ENCODE data around the gene VIL1.

The VIL1 gene

DNA sequence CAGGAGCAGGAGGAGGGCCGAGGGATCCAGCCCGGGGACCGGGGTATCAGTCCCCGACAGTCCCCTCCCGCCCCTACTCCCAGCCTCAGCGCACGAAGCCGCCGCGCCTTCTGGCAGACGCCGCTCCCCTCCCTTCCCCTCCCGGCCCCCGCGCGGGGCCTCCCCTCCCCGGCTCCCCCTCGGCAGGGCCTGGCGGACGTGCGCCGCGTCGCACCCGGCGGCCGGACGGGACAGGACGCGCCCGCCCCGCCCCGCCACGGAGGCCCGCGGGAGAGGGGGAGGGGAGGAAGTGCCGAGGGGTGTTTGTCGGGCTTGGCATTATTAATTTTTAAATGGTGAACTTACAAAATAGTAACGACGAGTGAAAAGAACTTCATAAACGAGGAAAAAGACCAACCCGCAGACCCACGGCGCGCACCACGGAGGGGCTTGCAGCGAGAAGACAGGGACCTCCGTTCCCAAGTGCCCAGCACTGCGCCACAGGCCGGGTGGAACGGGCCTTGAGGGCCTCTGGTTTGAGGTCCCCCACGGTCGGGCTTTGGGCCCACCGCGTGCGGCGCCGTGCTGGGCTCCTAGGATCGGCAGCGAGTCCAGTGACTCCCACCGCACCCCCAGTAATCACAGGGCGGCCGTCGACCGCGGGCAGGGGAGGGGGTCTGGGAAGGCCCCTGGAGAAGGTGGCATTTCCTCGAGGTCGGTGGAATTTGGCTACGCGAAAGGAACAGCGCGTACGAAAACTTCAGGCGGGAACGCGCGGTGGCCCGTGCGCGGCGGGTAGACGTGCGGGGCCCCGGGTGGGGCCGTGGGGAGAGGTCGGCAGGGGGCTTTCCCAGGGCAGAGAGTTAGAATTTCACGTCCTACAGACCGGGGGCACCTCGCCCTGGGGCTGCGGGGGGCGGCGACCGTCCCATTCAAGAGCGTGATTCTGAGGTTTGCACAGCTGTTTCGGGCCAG, 20.2 kb upstream of the VIL1 start:
- H3K4me3 ChIP-seq (ENCODE audit: low read depth, low read length) = peak overlapping the region; percentile 80
- ChIA-PET CTCF (interaction anchor here (1.6 kb wide), 1 partner anchor 97 kb away, joined by 5 read pairs; no protein-coding TSS in a partner anchor), POLR2A (interaction anchor here (1.6 kb wide), 1 partner anchor 76 kb away, joined by 8 read pairs; no protein-coding TSS in a partner anchor)
- H3K9me3 ChIP-seq (ENCODE audit: control insufficient read depth, insufficient read depth, low read depth, low read length) = no peaks in the 10 kb centered on the region
- H3K4me1 ChIP-seq (ENCODE audit: control insufficient read depth, insufficient read depth, low read length) = peaks cover 15% of the 10 kb centered on the region
- peak overlapping the region; percentile 68; the same call in 1 of the 2 replicates for H3K27ac ChIP-seq (ENCODE audit: extremely low read depth, low read depth, low read length)
- peaks cover 0 to 24% of the 10 kb centered on the region in 2 experiments; a peak in 1 of 3 replicates for H3K36me3 ChIP-seq (ENCODE audit: control insufficient read depth in 2 of 2, insufficient read depth in 1 of 2, low read length in 2 of 2)
- TF ChIP-seq, protein P1, sequence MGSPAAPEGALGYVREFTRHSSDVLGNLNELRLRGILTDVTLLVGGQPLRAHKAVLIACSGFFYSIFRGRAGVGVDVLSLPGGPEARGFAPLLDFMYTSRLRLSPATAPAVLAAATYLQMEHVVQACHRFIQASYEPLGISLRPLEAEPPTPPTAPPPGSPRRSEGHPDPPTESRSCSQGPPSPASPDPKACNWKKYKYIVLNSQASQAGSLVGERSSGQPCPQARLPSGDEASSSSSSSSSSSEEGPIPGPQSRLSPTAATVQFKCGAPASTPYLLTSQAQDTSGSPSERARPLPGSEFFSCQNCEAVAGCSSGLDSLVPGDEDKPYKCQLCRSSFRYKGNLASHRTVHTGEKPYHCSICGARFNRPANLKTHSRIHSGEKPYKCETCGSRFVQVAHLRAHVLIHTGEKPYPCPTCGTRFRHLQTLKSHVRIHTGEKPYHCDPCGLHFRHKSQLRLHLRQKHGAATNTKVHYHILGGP (tag by site-specific recombination; IDR thresholded peaks at IDR 0.05) = no peak
- TF ChIP-seq KLF7 (tag by site-specific recombination; IDR thresholded peaks at IDR 0.05; ENCODE audit: borderline replicate concordance) (no peak), ZNF791 (tag by site-specific recombination; IDR thresholded peaks at IDR 0.05) (no peak), ZNF843 (tag by site-specific recombination; IDR thresholded peaks at IDR 0.05) (no peak), ZNF292 (tag by site-specific recombination; IDR thresholded peaks at IDR 0.05; ENCODE audit: borderline replicate concordance, low read depth) (no peak), ZNF155 (tag by site-specific recombination; IDR thresholded peaks at IDR 0.05) (no peak), ZNF558 (tag by site-specific recombination; IDR thresholded peaks at IDR 0.05) (no peak), KLF8 (tag by site-specific recombination; IDR thresholded peaks at IDR 0.05) (no peak), ZBTB20 (tag by site-specific recombination; IDR thresholded peaks at IDR 0.05) (0 out of 2 replicates have a peak, but pooled peaks have one; percentile 19), ZNF473 (tag by site-specific recombination; IDR thresholded peaks at IDR 0.05) (no peak), ZNF19 (tag by site-specific recombination; IDR thresholded peaks at IDR 0.05; ENCODE audit: low read depth) (no peak), SP2 (tag by site-specific recombination; IDR thresholded peaks at IDR 0.05) (no peak), ZBTB8A (tag by site-specific recombination; IDR thresholded peaks at IDR 0.05) (peak; percentile 53; the same call in 1 of the 2 replicates), ZNF48 (tag by site-specific recombination; IDR thresholded peaks at IDR 0.05) (no peak), ZSCAN30 (tag by site-specific recombination; IDR thresholded peaks at IDR 0.05) (no peak), ZNF549 (tag by site-specific recombination; IDR thresholded peaks at IDR 0.05) (no peak), ZNF747 (tag by site-specific recombination; IDR thresholded peaks at IDR 0.05) (no peak), ZNF311 (tag by site-specific recombination; IDR thresholded peaks at IDR 0.05; ENCODE audit: borderline replicate concordance) (no peak), ZNF404 (tag by site-specific recombination; IDR thresholded peaks at IDR 0.05) (no peak), ZNF2 (tag by site-specific recombination; IDR thresholded peaks at IDR 0.05) (peak; percentile 27; the same call in 1 of the 2 replicates), ZNF501 (tag by site-specific recombination; IDR thresholded peaks at IDR 0.05) (no peak), MYNN (tag by site-specific recombination; IDR thresholded peaks at IDR 0.05; ENCODE audit: borderline replicate concordance) (no peak)
- TF ChIP-seq, protein P2, sequence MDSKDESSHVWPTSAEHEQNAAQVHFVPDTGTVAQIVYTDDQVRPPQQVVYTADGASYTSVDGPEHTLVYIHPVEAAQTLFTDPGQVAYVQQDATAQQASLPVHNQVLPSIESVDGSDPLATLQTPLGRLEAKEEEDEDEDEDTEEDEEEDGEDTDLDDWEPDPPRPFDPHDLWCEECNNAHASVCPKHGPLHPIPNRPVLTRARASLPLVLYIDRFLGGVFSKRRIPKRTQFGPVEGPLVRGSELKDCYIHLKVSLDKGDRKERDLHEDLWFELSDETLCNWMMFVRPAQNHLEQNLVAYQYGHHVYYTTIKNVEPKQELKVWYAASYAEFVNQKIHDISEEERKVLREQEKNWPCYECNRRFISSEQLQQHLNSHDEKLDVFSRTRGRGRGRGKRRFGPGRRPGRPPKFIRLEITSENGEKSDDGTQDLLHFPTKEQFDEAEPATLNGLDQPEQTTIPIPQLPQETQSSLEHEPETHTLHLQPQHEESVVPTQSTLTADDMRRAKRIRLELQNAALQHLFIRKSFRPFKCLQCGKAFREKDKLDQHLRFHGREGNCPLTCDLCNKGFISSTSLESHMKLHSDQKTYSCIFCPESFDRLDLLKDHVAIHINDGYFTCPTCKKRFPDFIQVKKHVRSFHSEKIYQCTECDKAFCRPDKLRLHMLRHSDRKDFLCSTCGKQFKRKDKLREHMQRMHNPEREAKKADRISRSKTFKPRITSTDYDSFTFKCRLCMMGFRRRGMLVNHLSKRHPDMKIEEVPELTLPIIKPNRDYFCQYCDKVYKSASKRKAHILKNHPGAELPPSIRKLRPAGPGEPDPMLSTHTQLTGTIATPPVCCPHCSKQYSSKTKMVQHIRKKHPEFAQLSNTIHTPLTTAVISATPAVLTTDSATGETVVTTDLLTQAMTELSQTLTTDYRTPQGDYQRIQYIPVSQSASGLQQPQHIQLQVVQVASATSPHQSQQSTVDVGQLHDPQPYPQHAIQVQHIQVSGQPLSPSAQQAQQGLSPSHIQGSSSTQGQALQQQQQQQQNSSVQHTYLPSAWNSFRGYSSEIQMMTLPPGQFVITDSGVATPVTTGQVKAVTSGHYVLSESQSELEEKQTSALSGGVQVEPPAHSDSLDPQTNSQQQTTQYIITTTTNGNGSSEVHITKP (tag by site-specific recombination; IDR thresholded peaks at IDR 0.05) = no peak
- TF ChIP-seq, protein P3, sequence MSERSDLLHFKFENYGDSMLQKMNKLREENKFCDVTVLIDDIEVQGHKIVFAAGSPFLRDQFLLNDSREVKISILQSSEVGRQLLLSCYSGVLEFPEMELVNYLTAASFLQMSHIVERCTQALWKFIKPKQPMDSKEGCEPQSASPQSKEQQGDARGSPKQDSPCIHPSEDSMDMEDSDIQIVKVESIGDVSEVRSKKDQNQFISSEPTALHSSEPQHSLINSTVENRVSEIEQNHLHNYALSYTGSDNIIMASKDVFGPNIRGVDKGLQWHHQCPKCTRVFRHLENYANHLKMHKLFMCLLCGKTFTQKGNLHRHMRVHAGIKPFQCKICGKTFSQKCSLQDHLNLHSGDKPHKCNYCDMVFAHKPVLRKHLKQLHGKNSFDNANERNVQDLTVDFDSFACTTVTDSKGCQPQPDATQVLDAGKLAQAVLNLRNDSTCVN (tag by site-specific recombination; optimal IDR thresholded peaks at IDR 0.05) = peak; percentile 33
- TF ChIP-seq, protein P4, sequence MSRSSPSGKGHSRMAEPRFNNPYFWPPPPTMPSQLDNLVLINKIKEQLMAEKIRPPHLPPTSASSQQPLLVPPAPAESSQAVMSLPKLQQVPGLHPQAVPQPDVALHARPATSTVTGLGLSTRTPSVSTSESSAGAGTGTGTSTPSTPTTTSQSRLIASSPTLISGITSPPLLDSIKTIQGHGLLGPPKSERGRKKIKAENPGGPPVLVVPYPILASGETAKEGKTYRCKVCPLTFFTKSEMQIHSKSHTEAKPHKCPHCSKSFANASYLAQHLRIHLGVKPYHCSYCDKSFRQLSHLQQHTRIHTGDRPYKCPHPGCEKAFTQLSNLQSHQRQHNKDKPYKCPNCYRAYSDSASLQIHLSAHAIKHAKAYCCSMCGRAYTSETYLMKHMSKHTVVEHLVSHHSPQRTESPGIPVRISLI (tag by site-specific recombination; IDR thresholded peaks at IDR 0.05) = no peak
- TF ChIP-seq, protein P5, sequence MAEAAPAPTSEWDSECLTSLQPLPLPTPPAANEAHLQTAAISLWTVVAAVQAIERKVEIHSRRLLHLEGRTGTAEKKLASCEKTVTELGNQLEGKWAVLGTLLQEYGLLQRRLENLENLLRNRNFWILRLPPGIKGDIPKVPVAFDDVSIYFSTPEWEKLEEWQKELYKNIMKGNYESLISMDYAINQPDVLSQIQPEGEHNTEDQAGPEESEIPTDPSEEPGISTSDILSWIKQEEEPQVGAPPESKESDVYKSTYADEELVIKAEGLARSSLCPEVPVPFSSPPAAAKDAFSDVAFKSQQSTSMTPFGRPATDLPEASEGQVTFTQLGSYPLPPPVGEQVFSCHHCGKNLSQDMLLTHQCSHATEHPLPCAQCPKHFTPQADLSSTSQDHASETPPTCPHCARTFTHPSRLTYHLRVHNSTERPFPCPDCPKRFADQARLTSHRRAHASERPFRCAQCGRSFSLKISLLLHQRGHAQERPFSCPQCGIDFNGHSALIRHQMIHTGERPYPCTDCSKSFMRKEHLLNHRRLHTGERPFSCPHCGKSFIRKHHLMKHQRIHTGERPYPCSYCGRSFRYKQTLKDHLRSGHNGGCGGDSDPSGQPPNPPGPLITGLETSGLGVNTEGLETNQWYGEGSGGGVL (tag by site-specific recombination; IDR thresholded peaks at IDR 0.05) = peak; percentile 72
- TF ChIP-seq, protein P6, sequence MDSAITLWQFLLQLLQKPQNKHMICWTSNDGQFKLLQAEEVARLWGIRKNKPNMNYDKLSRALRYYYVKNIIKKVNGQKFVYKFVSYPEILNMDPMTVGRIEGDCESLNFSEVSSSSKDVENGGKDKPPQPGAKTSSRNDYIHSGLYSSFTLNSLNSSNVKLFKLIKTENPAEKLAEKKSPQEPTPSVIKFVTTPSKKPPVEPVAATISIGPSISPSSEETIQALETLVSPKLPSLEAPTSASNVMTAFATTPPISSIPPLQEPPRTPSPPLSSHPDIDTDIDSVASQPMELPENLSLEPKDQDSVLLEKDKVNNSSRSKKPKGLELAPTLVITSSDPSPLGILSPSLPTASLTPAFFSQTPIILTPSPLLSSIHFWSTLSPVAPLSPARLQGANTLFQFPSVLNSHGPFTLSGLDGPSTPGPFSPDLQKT (IDR thresholded peaks at IDR 0.05; ENCODE audit: borderline replicate concordance, low read depth, low read length) = no peak
